Measurements from ENCODE around the gene ELN. TPM values are rescaled to one million over a fixed set of nuclear protein-coding genes. Genes with fewer than 3 reads are reported as not detected.
A peak's percentile ranks its signal among the peaks of the same experiment; 100 is the strongest.

ELN gene
- total RNA-seq, 4 donors from 2014 or later, result 4.1 to 427 (median 92.4) TPM

- Histone ChIP-seq H3K4me1 (peaks cover 4 to 30% of the 10 kb centered on the region in 2 donors), H3K9me3 (no peaks in the 10 kb centered on the region), H3K27me3 (no peaks in the 10 kb centered on the region), H3K36me3 (no peaks in the 10 kb centered on the region), H3K4me3 (peak overlapping the region; percentile 45 to 82), H3K27ac (peak overlapping the region; percentile 89 to 91)
- intact Hi-C loops (cut with DNase I; ENCODE audit: low total_unique reads), result no loop called here
- peak; percentile 86 to 89 for DNase-seq
- TF ChIP-seq POLR2A (IDR thresholded peaks at IDR 0.05), result peak in 1 of 2 donors; percentile 15
- TF ChIP-seq CTCF (IDR thresholded peaks at IDR 0.05), result peak; percentile 88 to 96 (median 96)
Measured at GRCh38 chr7:74026903-74027682, 880 bp upstream of the ELN start.

- Histone ChIP-seq H3K4me1 (peaks cover 14 to 35% of the 10 kb centered on the region in 2 donors), H3K9me3 (no peaks in the 10 kb centered on the region), H3K36me3 (no peaks in the 10 kb centered on the region), H3K4me3 (peak overlapping the region; percentile 45 to 82), H3K27me3 (no peaks in the 10 kb centered on the region), H3K27ac (peak overlapping the region; percentile 89 to 91)
- TF ChIP-seq POLR2A (IDR thresholded peaks at IDR 0.05) (no peak), CTCF (IDR thresholded peaks at IDR 0.05) (no peak)
- no peak for DNase-seq
- intact Hi-C loops (cut with DNase I; ENCODE audit: low total_unique reads), result no loop called here
Measured at GRCh38 chr7:74028321-74028838, 407 bp downstream of the ELN start.

- intact Hi-C loops (cut with DNase I; ENCODE audit: low total_unique reads), result no loop called here
- Histone ChIP-seq H3K27ac (peak overlapping the region; percentile 89 to 91), H3K36me3 (no peaks in the 10 kb centered on the region), H3K4me3 (peak overlapping the region; percentile 45 to 82), H3K9me3 (no peaks in the 10 kb centered on the region), H3K27me3 (no peaks in the 10 kb centered on the region), H3K4me1 (peaks cover 14 to 39% of the 10 kb centered on the region in 2 donors)
- no peak for TF ChIP-seq POLR2A (IDR thresholded peaks at IDR 0.05)
- TF ChIP-seq CTCF (IDR thresholded peaks at IDR 0.05), result no peak
- peak in 1 of 2 donors; percentile 43 for DNase-seq
Measured at GRCh38 chr7:74029089-74029785, 1.3 kb downstream of the ELN start.

- intact Hi-C loops (cut with DNase I; ENCODE audit: low total_unique reads), result no loop called here
- peak in 1 of 2 donors; percentile 45 for DNase-seq
- H3K27me3 ChIP-seq, result no peaks in the 10 kb centered on the region
- no peaks in the 10 kb centered on the region for H3K36me3 ChIP-seq
- H3K4me1 ChIP-seq, result peaks cover 14 to 44% of the 10 kb centered on the region in 2 donors
- peak overlapping the region; percentile 89 to 91 for H3K27ac ChIP-seq
- H3K4me3 ChIP-seq, result peak overlapping the region; percentile 45 to 82
- H3K9me3 ChIP-seq, result no peaks in the 10 kb centered on the region
- TF ChIP-seq POLR2A (IDR thresholded peaks at IDR 0.05) (no peak), CTCF (IDR thresholded peaks at IDR 0.05) (no peak)
Measured at GRCh38 chr7:74029991-74030415, 2.0 kb downstream of the ELN start.

GRCh38 chr7:74030861-74031260 lies 2.9 kb downstream of the ELN start:
- Histone ChIP-seq H3K4me3 (no peak overlapping the region), H3K4me1 (peaks cover 14 to 44% of the 10 kb centered on the region in 2 donors), H3K36me3 (no peaks in the 10 kb centered on the region), H3K27ac (peak overlapping the region; percentile 89 to 91), H3K27me3 (no peaks in the 10 kb centered on the region), H3K9me3 (no peaks in the 10 kb centered on the region)
- intact Hi-C loops (cut with DNase I; ENCODE audit: low total_unique reads), result no loop called here
- TF ChIP-seq CTCF (IDR thresholded peaks at IDR 0.05) (no peak), POLR2A (IDR thresholded peaks at IDR 0.05) (no peak)
- no peak for DNase-seq
